IMR-90 (cell line): ENCODE measurements around the gene ABAT.

Experiments
- BHLHE40 ChIP-seq: fragments of 150-350 bp; IDR thresholded peaks from 2 replicates; pipeline ENCODE4 v1.6.1; 2016; ENCODE audit warnings: mild to moderate bottlenecking, low read depth, low read length
- CEBPB ChIP-seq: IDR thresholded peaks from 2 replicates; pipeline ENCODE4 v1.6.1; 2012; ENCODE audit warnings: low read depth, low read length, improper control_type of control experiment
- FOS ChIP-seq: fragments of 150-350 bp; IDR thresholded peaks from 2 replicates; pipeline ENCODE4 v1.6.1; 2016; ENCODE audit warnings: low read depth, low read length
- MXI1 ChIP-seq: IDR thresholded peaks from 2 replicates; pipeline ENCODE4 v1.6.1; 2012; ENCODE audit warnings: low read depth, mild to moderate bottlenecking, low read length, moderate library complexity, borderline replicate concordance
- POLR2A ChIP-seq: IDR thresholded peaks from 2 replicates; pipeline ENCODE4 v1.6.1; 2012; ENCODE audit warnings: mild to moderate bottlenecking, low read depth, low read length
- RAD21 ChIP-seq: IDR thresholded peaks from 2 replicates; pipeline ENCODE4 v1.6.1; 2012; ENCODE audit warnings: low read length, improper control_type of control experiment
- RCOR1 ChIP-seq: IDR thresholded peaks from 2 replicates; pipeline ENCODE4 v1.6.1; 2012; ENCODE audit warnings: mild to moderate bottlenecking, low read length, improper control_type of control experiment; ENCODE audit not compliant: insufficient replicate concordance
- RFX5 ChIP-seq: IDR thresholded peaks from 2 replicates; pipeline ENCODE4 v1.8.0; 2012; ENCODE audit warnings: low read depth, mild to moderate bottlenecking, low read length, moderate library complexity
- SMC3 ChIP-seq: fragments of 150-350 bp; IDR thresholded peaks from 2 replicates; pipeline ENCODE4 v1.6.1; 2016; ENCODE audit warnings: low read depth, mild to moderate bottlenecking, antibody characterized with exemption, low read length, moderate library complexity
- TF ChIP-seq, protein P1 (sequence below): conservative IDR thresholded peaks from 2 replicates; pipeline ENCODE4 v1.5.1; 2012; ENCODE audit warnings: mild to moderate bottlenecking, low read depth, low read length, improper control_type of control experiment
- TF ChIP-seq, protein P2 (sequence below): fragments of 150-350 bp; IDR thresholded peaks from 2 replicates; pipeline ENCODE4 v1.6.1; 2017; ENCODE audit warnings: mild to moderate bottlenecking, antibody characterized with exemption, low read length, low read depth
- TF ChIP-seq, protein P3 (sequence below): fragments of 150-350 bp; IDR thresholded peaks from 2 replicates; pipeline ENCODE4 v1.6.1; 2016; ENCODE audit warnings: low read depth, mild to moderate bottlenecking, low read length, moderate library complexity, borderline replicate concordance

DNA sequence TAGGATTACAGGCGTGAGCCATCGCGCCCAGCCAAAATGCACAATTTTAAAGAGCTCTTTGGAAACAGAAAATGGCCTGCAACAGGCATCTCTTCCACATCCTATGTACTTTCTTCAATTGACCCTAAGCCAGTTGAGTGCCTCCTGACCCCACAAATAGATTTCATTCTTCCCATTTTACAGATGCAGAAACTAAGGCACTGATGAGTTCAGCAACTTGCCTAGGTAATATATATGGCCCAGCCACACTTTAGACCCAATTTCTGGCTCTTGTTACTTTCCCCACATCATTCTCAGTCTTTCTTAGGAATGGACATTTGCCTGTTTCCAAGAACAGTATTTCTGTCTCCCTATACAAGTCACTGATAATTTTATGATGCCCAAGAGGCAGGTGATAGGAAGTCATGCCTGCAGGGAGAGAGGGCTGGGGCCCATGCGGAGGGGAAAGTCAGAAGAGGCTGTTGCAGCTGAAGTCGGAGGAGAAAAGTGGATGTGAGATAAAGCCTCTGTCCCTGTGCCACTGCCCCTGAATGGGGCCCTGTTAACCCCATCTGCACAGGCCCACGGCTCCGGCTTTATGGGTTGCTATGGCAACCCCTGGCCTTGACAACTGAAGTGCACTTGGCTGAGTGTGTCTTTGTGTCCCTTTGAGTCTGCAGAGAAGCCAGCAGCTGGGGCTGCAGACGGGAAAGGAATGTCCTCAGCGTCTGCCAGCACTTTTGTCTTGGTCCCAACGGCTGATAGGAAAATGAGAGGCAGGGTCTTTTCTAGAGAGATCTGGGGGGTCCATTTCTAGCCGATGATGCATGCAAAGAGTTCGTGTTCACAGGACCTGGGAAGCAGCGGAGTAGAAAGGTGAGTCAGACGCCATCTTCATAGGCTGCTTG lies 45.9 kb downstream of the ABAT start:
- no peak for TF ChIP-seq RAD21
- TF ChIP-seq, protein P1, sequence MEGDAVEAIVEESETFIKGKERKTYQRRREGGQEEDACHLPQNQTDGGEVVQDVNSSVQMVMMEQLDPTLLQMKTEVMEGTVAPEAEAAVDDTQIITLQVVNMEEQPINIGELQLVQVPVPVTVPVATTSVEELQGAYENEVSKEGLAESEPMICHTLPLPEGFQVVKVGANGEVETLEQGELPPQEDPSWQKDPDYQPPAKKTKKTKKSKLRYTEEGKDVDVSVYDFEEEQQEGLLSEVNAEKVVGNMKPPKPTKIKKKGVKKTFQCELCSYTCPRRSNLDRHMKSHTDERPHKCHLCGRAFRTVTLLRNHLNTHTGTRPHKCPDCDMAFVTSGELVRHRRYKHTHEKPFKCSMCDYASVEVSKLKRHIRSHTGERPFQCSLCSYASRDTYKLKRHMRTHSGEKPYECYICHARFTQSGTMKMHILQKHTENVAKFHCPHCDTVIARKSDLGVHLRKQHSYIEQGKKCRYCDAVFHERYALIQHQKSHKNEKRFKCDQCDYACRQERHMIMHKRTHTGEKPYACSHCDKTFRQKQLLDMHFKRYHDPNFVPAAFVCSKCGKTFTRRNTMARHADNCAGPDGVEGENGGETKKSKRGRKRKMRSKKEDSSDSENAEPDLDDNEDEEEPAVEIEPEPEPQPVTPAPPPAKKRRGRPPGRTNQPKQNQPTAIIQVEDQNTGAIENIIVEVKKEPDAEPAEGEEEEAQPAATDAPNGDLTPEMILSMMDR: no peak
- TF ChIP-seq POLR2A: no peak
- no peak for TF ChIP-seq RCOR1
- no peak for TF ChIP-seq MXI1
- TF ChIP-seq, protein P2, sequence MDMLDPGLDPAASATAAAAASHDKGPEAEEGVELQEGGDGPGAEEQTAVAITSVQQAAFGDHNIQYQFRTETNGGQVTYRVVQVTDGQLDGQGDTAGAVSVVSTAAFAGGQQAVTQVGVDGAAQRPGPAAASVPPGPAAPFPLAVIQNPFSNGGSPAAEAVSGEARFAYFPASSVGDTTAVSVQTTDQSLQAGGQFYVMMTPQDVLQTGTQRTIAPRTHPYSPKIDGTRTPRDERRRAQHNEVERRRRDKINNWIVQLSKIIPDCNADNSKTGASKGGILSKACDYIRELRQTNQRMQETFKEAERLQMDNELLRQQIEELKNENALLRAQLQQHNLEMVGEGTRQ: no peak
- no peak for TF ChIP-seq SMC3
- no peak for TF ChIP-seq FOS
- TF ChIP-seq, protein P3, sequence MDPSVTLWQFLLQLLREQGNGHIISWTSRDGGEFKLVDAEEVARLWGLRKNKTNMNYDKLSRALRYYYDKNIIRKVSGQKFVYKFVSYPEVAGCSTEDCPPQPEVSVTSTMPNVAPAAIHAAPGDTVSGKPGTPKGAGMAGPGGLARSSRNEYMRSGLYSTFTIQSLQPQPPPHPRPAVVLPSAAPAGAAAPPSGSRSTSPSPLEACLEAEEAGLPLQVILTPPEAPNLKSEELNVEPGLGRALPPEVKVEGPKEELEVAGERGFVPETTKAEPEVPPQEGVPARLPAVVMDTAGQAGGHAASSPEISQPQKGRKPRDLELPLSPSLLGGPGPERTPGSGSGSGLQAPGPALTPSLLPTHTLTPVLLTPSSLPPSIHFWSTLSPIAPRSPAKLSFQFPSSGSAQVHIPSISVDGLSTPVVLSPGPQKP: no peak
- TF ChIP-seq BHLHE40: no peak
- TF ChIP-seq RFX5: no peak
- TF ChIP-seq CEBPB: no peak
